ENCODE results near the gene GSC. TPM values are rescaled to one million over a fixed set of nuclear protein-coding genes. Genes with fewer than 3 reads are reported as not detected.

Gene GSC
- total and polyA plus RNA-seq, 10 of the 15 experiments (the other 5 are each of a cell fraction or from before 2014, with no cell fraction given), result not detected

DNA sequence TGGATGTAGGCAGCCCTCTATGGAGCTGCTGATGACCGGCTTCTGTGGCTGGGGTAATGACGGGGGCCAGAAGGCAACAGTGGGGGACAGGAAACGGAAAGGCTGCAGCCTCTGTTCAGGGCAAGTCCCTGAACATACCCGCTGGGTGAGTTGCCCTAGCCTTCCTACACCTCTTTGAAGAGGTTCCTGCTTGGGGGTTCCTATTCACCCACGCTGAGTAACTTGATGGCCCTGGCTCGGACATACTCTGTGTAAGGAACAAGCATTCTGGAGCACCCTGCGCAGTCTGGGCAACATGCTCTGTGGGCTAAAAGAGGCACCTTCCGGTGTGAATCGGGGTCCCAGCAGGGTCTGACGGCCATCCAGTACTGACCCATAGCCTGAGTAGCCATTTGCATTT, 17.7 kb upstream of the GSC start:
- Histone ChIP-seq H3K27ac (ENCODE audit: control insufficient read depth, insufficient read depth) (no peak overlapping the region), H3K9ac (ENCODE audit: control insufficient read depth, insufficient read depth, low read length) (no peak overlapping the region), H3K36me3 (ENCODE audit: control insufficient read depth in 2 of 2, insufficient read depth in 2 of 2, low read length in 1 of 2) (no peaks in the 10 kb centered on the region), H3K9me3 (replicated peaks; ENCODE audit: control insufficient read depth, insufficient read depth, low read length) (no peaks in the 10 kb centered on the region), H3K27me3 (replicated peaks in 1 of 2; ENCODE audit: control insufficient read depth in 2 of 2, insufficient read depth in 2 of 2, low read length in 1 of 2) (no peaks in the 10 kb centered on the region; a peak in 1 of 4 replicates), H4K20me1 (ENCODE audit: control insufficient read depth, insufficient read depth) (no peaks in the 10 kb centered on the region), H3K4me3 (no peak overlapping the region), H2AFZ (ENCODE audit: control insufficient read depth, low read depth, low read length) (no peak overlapping the region), H3K79me2 (ENCODE audit: control insufficient read depth, insufficient read depth, low read length) (no peaks in the 10 kb centered on the region), H3K4me2 (ENCODE audit: control insufficient read depth, insufficient read depth) (no peak overlapping the region), H3K4me1 (ENCODE audit: control insufficient read depth, insufficient read depth, low read length) (no peaks in the 10 kb centered on the region)
- ATAC-seq (no peak), FAIRE-seq (no peak), DNase-seq (ENCODE audit: low read depth, low spot score) (no peak)
- CTCF ChIA-PET, result no interaction called here
- intact Hi-C loops (cut with micrococcal nuclease; ENCODE audit: unreplicated experiment), result no loop called here
- WGBS (ENCODE audit: insufficient coverage, insufficient replicate concordance, low lambda C conversion rate, missing lambda C conversion rate), result 39% methylated on average over 10 of the region's 10 CpGs
- in situ Hi-C loops (cut with MboI), result no loop called here
- RAD21 ChIA-PET (ENCODE audit: unreplicated experiment), result no interaction called here
- POLR2A ChIA-PET, result no interaction called here
- no TSS peak for BruUV-seq (replicated peaks)
- SMC1A ChIA-PET (ENCODE audit: uncharacterized antibody, unreplicated experiment), result no interaction called here
- TF ChIP-seq GATAD2B (conservative IDR thresholded peaks at IDR 0.05; ENCODE audit: low read depth), result no peak
- no peak for TF ChIP-seq RELA (IDR thresholded peaks at IDR 0.05; ENCODE audit: borderline replicate concordance, partially characterized antibody)
- TF ChIP-seq, protein P1, sequence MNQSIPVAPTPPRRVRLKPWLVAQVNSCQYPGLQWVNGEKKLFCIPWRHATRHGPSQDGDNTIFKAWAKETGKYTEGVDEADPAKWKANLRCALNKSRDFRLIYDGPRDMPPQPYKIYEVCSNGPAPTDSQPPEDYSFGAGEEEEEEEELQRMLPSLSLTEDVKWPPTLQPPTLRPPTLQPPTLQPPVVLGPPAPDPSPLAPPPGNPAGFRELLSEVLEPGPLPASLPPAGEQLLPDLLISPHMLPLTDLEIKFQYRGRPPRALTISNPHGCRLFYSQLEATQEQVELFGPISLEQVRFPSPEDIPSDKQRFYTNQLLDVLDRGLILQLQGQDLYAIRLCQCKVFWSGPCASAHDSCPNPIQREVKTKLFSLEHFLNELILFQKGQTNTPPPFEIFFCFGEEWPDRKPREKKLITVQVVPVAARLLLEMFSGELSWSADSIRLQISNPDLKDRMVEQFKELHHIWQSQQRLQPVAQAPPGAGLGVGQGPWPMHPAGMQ (IDR thresholded peaks at IDR 0.05; ENCODE audit: borderline replicate concordance), result no peak
- TF ChIP-seq, protein P2, sequence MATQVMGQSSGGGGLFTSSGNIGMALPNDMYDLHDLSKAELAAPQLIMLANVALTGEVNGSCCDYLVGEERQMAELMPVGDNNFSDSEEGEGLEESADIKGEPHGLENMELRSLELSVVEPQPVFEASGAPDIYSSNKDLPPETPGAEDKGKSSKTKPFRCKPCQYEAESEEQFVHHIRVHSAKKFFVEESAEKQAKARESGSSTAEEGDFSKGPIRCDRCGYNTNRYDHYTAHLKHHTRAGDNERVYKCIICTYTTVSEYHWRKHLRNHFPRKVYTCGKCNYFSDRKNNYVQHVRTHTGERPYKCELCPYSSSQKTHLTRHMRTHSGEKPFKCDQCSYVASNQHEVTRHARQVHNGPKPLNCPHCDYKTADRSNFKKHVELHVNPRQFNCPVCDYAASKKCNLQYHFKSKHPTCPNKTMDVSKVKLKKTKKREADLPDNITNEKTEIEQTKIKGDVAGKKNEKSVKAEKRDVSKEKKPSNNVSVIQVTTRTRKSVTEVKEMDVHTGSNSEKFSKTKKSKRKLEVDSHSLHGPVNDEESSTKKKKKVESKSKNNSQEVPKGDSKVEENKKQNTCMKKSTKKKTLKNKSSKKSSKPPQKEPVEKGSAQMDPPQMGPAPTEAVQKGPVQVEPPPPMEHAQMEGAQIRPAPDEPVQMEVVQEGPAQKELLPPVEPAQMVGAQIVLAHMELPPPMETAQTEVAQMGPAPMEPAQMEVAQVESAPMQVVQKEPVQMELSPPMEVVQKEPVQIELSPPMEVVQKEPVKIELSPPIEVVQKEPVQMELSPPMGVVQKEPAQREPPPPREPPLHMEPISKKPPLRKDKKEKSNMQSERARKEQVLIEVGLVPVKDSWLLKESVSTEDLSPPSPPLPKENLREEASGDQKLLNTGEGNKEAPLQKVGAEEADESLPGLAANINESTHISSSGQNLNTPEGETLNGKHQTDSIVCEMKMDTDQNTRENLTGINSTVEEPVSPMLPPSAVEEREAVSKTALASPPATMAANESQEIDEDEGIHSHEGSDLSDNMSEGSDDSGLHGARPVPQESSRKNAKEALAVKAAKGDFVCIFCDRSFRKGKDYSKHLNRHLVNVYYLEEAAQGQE (IDR thresholded peaks at IDR 0.05; ENCODE audit: low read depth, low read length), result no peak
- no peak for TF ChIP-seq TCF3 (IDR thresholded peaks at IDR 0.05; ENCODE audit: borderline replicate concordance, insufficient read depth, low read depth, low read length)
- TF ChIP-seq, protein P3, sequence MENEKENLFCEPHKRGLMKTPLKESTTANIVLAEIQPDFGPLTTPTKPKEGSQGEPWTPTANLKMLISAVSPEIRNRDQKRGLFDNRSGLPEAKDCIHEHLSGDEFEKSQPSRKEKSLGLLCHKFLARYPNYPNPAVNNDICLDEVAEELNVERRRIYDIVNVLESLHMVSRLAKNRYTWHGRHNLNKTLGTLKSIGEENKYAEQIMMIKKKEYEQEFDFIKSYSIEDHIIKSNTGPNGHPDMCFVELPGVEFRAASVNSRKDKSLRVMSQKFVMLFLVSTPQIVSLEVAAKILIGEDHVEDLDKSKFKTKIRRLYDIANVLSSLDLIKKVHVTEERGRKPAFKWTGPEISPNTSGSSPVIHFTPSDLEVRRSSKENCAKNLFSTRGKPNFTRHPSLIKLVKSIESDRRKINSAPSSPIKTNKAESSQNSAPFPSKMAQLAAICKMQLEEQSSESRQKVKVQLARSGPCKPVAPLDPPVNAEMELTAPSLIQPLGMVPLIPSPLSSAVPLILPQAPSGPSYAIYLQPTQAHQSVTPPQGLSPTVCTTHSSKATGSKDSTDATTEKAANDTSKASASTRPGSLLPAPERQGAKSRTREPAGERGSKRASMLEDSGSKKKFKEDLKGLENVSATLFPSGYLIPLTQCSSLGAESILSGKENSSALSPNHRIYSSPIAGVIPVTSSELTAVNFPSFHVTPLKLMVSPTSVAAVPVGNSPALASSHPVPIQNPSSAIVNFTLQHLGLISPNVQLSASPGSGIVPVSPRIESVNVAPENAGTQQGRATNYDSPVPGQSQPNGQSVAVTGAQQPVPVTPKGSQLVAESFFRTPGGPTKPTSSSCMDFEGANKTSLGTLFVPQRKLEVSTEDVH (IDR thresholded peaks at IDR 0.05; ENCODE audit: low read depth, partially characterized antibody), result no peak
- TF ChIP-seq, protein P4, sequence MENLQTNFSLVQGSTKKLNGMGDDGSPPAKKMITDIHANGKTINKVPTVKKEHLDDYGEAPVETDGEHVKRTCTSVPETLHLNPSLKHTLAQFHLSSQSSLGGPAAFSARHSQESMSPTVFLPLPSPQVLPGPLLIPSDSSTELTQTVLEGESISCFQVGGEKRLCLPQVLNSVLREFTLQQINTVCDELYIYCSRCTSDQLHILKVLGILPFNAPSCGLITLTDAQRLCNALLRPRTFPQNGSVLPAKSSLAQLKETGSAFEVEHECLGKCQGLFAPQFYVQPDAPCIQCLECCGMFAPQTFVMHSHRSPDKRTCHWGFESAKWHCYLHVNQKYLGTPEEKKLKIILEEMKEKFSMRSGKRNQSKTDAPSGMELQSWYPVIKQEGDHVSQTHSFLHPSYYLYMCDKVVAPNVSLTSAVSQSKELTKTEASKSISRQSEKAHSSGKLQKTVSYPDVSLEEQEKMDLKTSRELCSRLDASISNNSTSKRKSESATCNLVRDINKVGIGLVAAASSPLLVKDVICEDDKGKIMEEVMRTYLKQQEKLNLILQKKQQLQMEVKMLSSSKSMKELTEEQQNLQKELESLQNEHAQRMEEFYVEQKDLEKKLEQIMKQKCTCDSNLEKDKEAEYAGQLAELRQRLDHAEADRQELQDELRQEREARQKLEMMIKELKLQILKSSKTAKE (IDR thresholded peaks at IDR 0.05; ENCODE audit: low read depth, poor library complexity, severe bottlenecking), result no peak
- TF ChIP-seq CBX5 (IDR thresholded peaks at IDR 0.05; ENCODE audit: low read depth), result no peak
- TF ChIP-seq ASH2L (IDR thresholded peaks at IDR 0.05; ENCODE audit: borderline replicate concordance, low read depth), result no peak
- no peak for TF ChIP-seq MXI1 (IDR thresholded peaks at IDR 0.05; ENCODE audit: low read depth, low read length)
- TF ChIP-seq, protein P5, sequence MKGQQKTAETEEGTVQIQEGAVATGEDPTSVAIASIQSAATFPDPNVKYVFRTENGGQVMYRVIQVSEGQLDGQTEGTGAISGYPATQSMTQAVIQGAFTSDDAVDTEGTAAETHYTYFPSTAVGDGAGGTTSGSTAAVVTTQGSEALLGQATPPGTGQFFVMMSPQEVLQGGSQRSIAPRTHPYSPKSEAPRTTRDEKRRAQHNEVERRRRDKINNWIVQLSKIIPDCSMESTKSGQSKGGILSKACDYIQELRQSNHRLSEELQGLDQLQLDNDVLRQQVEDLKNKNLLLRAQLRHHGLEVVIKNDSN (IDR thresholded peaks at IDR 0.05; ENCODE audit: borderline replicate concordance, extremely low read length, insufficient read depth, low read depth, low read length), result no peak
- no peak for TF ChIP-seq FOS (IDR thresholded peaks at IDR 0.05; ENCODE audit: borderline replicate concordance, extremely low read depth, insufficient read length)
